HUES64 (cell line): ENCODE results near the gene UPB1.

ENCODE experiments used
- H3K27ac ChIP-seq: 2 replicates; pipeline ENCODE4 v1.7.0; 2013; ENCODE audit warnings: low read depth, low read length, inconsistent platforms
- H3K27me3 ChIP-seq: 2 replicates; pipeline ENCODE4 v1.6.1; 2013; ENCODE audit warnings: mild to moderate bottlenecking, low read length; ENCODE audit not compliant: insufficient read depth
- H3K36me3 ChIP-seq: 2 replicates; pipeline ENCODE4 v1.6.1; 2013; ENCODE audit warnings: mild to moderate bottlenecking, low read length; ENCODE audit not compliant: insufficient read depth
- H3K4me1 ChIP-seq: 2 replicates; pipeline ENCODE4 v1.6.1; 2013; ENCODE audit warnings: mild to moderate bottlenecking, low read length, moderate library complexity; ENCODE audit not compliant: insufficient read depth
- H3K4me3 ChIP-seq: 2 replicates; pipeline ENCODE4 v1.5.1; 2013; ENCODE audit warnings: mild to moderate bottlenecking, low read length, moderate library complexity
- H3K9ac ChIP-seq: 2 replicates; pipeline ENCODE4 v1.6.1; 2013; ENCODE audit warnings: mild to moderate bottlenecking, low read depth, low read length
- H3K9me3 ChIP-seq: 2 replicates; pipeline ENCODE4 v1.6.1; 2013; ENCODE audit warnings: low read depth, low read length; ENCODE audit not compliant: insufficient read depth
- WGBS: fragments of 150-250, 120-280 bp; methylation state at CpG from one replicate; pipeline ENCODE4 v1.1.7; 2013; ENCODE audit warnings: missing lambda C conversion rate; 5-methylcytosine and 5-hydroxymethylcytosine counted together

The UPB1 gene

DNA sequence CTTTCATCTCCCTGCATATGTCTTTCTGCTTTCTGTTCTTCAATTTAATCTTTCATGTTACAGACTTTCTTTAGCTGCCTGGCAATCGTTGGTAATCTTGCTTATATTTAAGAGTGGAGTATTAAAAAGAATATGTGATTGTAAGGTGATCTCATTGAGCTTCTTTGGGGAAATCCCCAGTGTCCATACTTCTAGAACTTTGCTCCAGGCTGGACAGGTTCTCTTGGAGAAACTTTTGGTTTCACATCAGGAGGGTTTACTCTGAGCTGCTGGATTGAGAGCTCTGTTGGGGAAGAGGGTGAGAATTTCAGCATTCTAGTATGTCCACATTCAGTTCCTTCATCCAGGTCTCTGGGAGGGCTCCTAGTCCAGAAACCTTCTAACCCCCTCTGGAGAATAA lies 81.6 kb downstream of the UPB1 start:
- no peaks in the 10 kb centered on the region for H3K9me3 ChIP-seq
- WGBS, result 93% methylated on average over 1 of the region's 1 CpG
- no peak overlapping the region for H3K9ac ChIP-seq
- no peak overlapping the region for H3K27ac ChIP-seq
- peaks cover 39% of the 10 kb centered on the region for H3K36me3 ChIP-seq
- no peaks in the 10 kb centered on the region for H3K4me1 ChIP-seq
- no peak overlapping the region for H3K4me3 ChIP-seq
- no peaks in the 10 kb centered on the region for H3K27me3 ChIP-seq
